Nephron progenitor cell (in vitro differentiated cells): ENCODE measurements around the gene IL2.

ENCODE experiments used
- DNase-seq: peaks from one replicate; pipeline ENCODE4 v3.0.0; 2021
- H3K27ac Mint-ChIP-seq: 2 replicates; pipeline ENCODE4 v1.8.0; 2021; ENCODE audit warnings: mild to moderate bottlenecking, moderate library complexity, mixed read lengths
- H3K27me3 Mint-ChIP-seq: 2 replicates; pipeline ENCODE4 v1.8.0; 2021; ENCODE audit warnings: mild to moderate bottlenecking, low read depth, mixed read lengths; ENCODE audit not compliant: poor library complexity
- H3K36me3 Mint-ChIP-seq: 2 replicates; pipeline ENCODE4 v1.8.0; 2021; ENCODE audit warnings: low read depth, mixed read lengths
- H3K4me1 Mint-ChIP-seq: 2 replicates; pipeline ENCODE4 v1.8.0; 2021; ENCODE audit warnings: mixed read lengths
- H3K4me3 Mint-ChIP-seq: 2 replicates; pipeline ENCODE4 v1.8.0; 2021; ENCODE audit warnings: mild to moderate bottlenecking, moderate library complexity, mixed read lengths
- H3K9me3 Mint-ChIP-seq: 2 replicates; pipeline ENCODE4 v1.8.0; 2021; ENCODE audit warnings: mild to moderate bottlenecking, moderate library complexity, mixed read lengths
- TF ChIP-seq, protein P1 (sequence below): fragments of 200-600 bp; sonication (generic); IDR thresholded peaks from 2 replicates; pipeline ENCODE4 v1.5.0; 2021; ENCODE audit warnings: antibody characterized with exemption

Gene IL2

DNA sequence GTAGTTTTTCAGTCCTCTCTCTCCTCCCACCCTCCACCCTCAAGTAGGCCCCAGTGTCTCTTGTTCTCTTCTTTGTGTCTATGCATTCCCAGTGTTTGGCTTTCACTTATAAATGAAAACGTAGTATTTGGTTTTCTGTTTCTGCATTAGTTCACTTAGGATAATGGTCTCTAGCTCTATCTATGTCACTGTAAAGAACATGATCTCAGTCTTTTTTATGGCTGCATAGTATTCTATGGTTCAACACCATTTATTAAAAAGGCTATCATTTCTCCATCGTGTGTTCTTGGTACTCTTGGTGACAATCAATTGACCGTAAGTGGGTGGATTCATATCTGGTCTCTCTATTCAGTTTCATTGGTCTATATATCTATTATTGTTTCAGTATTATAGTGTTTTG, 18.7 kb upstream of the IL2 start:
- Mint-ChIP-seq H3K36me3 (no peaks in the 10 kb centered on the region), H3K27ac (no peak overlapping the region), H3K27me3 (no peaks in the 10 kb centered on the region), H3K4me3 (no peak overlapping the region), H3K4me1 (no peaks in the 10 kb centered on the region), H3K9me3 (peaks cover 4% of the 10 kb centered on the region)
- no peak for DNase-seq
- TF ChIP-seq, protein P1, sequence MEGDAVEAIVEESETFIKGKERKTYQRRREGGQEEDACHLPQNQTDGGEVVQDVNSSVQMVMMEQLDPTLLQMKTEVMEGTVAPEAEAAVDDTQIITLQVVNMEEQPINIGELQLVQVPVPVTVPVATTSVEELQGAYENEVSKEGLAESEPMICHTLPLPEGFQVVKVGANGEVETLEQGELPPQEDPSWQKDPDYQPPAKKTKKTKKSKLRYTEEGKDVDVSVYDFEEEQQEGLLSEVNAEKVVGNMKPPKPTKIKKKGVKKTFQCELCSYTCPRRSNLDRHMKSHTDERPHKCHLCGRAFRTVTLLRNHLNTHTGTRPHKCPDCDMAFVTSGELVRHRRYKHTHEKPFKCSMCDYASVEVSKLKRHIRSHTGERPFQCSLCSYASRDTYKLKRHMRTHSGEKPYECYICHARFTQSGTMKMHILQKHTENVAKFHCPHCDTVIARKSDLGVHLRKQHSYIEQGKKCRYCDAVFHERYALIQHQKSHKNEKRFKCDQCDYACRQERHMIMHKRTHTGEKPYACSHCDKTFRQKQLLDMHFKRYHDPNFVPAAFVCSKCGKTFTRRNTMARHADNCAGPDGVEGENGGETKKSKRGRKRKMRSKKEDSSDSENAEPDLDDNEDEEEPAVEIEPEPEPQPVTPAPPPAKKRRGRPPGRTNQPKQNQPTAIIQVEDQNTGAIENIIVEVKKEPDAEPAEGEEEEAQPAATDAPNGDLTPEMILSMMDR, result no peak

- Mint-ChIP-seq H3K36me3 (no peaks in the 10 kb centered on the region), H3K9me3 (peaks cover 33% of the 10 kb centered on the region), H3K27ac (no peak overlapping the region), H3K4me3 (no peak overlapping the region), H3K27me3 (no peaks in the 10 kb centered on the region), H3K4me1 (no peaks in the 10 kb centered on the region)
- DNase-seq, result no peak
- TF ChIP-seq, protein P1, result no peak
Measured at GRCh38 chr4:122469457-122469856, 12.9 kb upstream of the IL2 start.

DNA sequence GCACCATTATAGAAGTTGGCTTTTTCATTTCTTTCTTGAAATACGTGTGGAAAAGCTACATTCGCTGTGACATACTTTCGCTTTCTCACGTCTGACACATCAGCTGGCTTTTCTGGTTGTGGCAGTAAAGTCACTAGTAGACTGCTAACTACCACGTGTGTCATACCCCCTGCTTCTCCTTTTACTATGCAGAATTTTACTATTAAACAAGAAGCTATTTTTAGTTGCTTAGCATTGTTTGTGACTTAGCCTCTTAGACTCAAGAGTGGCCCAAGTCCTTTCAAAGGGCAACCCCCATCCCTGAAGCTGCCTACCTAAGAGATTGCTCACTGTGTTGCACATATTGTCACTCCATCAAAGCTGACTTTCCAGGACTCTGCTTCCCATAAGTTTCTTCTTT, 2.1 kb upstream of the IL2 start:
- H3K27ac Mint-ChIP-seq, result no peak overlapping the region
- no peaks in the 10 kb centered on the region for H3K4me1 Mint-ChIP-seq
- DNase-seq, result no peak
- H3K36me3 Mint-ChIP-seq, result no peaks in the 10 kb centered on the region
- peaks cover 7% of the 10 kb centered on the region for H3K27me3 Mint-ChIP-seq
- TF ChIP-seq, protein P1, result no peak
- peaks cover 10% of the 10 kb centered on the region for H3K9me3 Mint-ChIP-seq
- H3K4me3 Mint-ChIP-seq, result no peak overlapping the region

DNA sequence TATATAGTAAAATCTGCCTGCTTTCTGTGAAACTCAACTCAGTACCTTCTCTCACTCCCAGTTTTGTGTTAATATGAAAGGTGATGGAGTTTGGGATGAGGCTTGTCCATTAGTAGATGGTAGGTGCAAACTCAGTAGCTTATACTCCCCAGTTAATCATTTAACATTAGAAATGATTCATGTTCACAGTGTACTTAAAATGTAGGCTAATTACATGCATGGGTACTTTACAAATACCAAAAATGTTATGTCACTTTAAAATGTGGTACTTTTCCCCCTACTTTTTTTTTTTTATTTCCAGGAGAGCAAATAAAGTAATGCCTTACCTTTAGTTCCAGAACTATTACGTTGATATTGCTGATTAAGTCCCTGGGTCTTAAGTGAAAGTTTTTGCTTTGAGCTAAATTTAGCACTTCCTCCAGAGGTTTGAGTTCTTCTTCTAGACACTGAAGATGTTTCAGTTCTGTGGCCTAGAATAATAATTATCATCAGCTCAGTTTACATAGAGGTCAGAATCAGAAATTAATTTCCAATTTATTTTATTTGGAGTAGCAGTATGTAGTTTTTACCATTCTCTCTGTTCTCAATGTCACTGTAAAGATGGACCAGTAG, 3.0 kb downstream of the IL2 start:
- H3K4me1 Mint-ChIP-seq, result no peaks in the 10 kb centered on the region
- H3K9me3 Mint-ChIP-seq, result no peaks in the 10 kb centered on the region
- no peaks in the 10 kb centered on the region for H3K27me3 Mint-ChIP-seq
- TF ChIP-seq, protein P1, result no peak
- no peaks in the 10 kb centered on the region for H3K36me3 Mint-ChIP-seq
- no peak for DNase-seq
- H3K27ac Mint-ChIP-seq, result no peak overlapping the region
- H3K4me3 Mint-ChIP-seq, result no peak overlapping the region

- TF ChIP-seq, protein P1, result no peak
- no peak overlapping the region for H3K4me3 Mint-ChIP-seq
- H3K36me3 Mint-ChIP-seq, result no peaks in the 10 kb centered on the region
- peak; percentile 3 for DNase-seq
- no peaks in the 10 kb centered on the region for H3K9me3 Mint-ChIP-seq
- no peak overlapping the region for H3K27ac Mint-ChIP-seq
- no peaks in the 10 kb centered on the region for H3K27me3 Mint-ChIP-seq
- no peaks in the 10 kb centered on the region for H3K4me1 Mint-ChIP-seq
Measured at GRCh38 chr4:122450847-122451246, 5.7 kb downstream of the IL2 start.

- Mint-ChIP-seq H3K4me3 (no peak overlapping the region), H3K27ac (no peak overlapping the region), H3K9me3 (no peaks in the 10 kb centered on the region), H3K4me1 (no peaks in the 10 kb centered on the region), H3K36me3 (no peaks in the 10 kb centered on the region), H3K27me3 (no peaks in the 10 kb centered on the region)
- TF ChIP-seq, protein P1, result no peak
- no peak for DNase-seq
Measured at GRCh38 chr4:122434285-122434684, 22.2 kb downstream of the IL2 start.
